Vagina (tissue), 2 donors: ENCODE measurements around the gene DFFB.

Source experiments
- POLR2A ChIP-seq, 2 donors: fragments of 450-650 bp; IDR thresholded peaks; one replicate each; pipeline ENCODE4 v1.6.1; 2017; ENCODE audit warnings: antibody characterized with exemption in 2 of 2, mild to moderate bottlenecking in 2 of 2, moderate library complexity in 2 of 2
- POLR2AphosphoS5 ChIP-seq, 2 donors: sonication (generic); formaldehyde crosslinking; IDR thresholded peaks; one replicate each; pipeline ENCODE4 v1.9.0; 2017; ENCODE audit warnings: antibody characterized with exemption in 2 of 2, mild to moderate bottlenecking in 2 of 2, low read depth in 1 of 2; ENCODE audit not compliant: insufficient read depth in 1 of 2
- TF ChIP-seq, protein P1 (sequence below), 3 experiments: fragments of 450-650 bp in 2 of 3; fragments of 200-600 bp in 1 of 3; sonication (generic) in 1 of 3; IDR thresholded peaks; one replicate each; pipeline ENCODE4 v1.5.1; 2017 to 2019; ENCODE audit warnings: antibody characterized with exemption in 3 of 3, mild to moderate bottlenecking in 2 of 3, moderate library complexity in 2 of 3

DNA sequence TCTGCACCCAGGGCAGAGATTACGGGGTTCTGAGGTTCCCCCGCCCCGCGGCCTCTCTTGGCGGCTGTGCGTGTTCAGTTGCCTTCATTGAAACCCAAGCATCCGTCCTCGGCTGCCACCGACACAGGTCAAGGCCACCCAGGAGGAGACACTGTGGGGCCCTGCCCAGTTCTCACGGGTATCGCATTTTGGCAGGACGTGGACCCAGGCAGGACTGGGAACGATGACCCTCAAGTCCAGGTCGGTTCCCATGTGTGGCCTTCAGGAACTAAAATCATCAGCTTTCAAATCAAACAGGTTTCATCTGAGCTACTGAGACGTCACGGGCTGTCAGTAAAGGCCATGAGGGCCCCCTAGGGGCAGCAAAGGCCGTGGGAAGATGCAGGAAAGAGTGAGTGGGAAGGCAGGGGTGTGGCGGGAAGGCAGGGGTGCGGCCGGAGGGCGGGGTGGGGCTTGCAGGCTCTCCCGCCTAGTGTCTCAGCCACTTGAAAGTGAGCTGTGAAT is 49.8 kb downstream of the DFFB start:
- TF ChIP-seq POLR2A (IDR thresholded peaks at IDR 0.05) = no peak
- TF ChIP-seq, protein P1, sequence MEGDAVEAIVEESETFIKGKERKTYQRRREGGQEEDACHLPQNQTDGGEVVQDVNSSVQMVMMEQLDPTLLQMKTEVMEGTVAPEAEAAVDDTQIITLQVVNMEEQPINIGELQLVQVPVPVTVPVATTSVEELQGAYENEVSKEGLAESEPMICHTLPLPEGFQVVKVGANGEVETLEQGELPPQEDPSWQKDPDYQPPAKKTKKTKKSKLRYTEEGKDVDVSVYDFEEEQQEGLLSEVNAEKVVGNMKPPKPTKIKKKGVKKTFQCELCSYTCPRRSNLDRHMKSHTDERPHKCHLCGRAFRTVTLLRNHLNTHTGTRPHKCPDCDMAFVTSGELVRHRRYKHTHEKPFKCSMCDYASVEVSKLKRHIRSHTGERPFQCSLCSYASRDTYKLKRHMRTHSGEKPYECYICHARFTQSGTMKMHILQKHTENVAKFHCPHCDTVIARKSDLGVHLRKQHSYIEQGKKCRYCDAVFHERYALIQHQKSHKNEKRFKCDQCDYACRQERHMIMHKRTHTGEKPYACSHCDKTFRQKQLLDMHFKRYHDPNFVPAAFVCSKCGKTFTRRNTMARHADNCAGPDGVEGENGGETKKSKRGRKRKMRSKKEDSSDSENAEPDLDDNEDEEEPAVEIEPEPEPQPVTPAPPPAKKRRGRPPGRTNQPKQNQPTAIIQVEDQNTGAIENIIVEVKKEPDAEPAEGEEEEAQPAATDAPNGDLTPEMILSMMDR (IDR thresholded peaks at IDR 0.05) = no peak
- TF ChIP-seq POLR2AphosphoS5 (IDR thresholded peaks at IDR 0.05; ENCODE audit: insufficient read depth in 1 of 2, low read depth in 1 of 2) = no peak
